ENCODE data around the gene SERGEF. TPM values are rescaled to one million over a fixed set of nuclear protein-coding genes. Genes with fewer than 3 reads are reported as not detected.

SERGEF gene
- total RNA-seq, 4 donors from 2014 or later = 11.8 to 34.7 (median 24.5) TPM

- H3K27me3 ChIP-seq = no peaks in the 10 kb centered on the region
- in situ Hi-C loops (cut with MboI; ENCODE audit: low sequenced_read_pairs in 4 of 4) = loop anchor here in 3 of 4 donors (10.0 kb wide), 2 partner anchors 254 to 394 kb away; partner anchors contain the start of gene KCNC1 (in 1 of the 3)
- no peak for ATAC-seq
- no peak overlapping the region for H3K27ac ChIP-seq
- H3K9me3 ChIP-seq = no peaks in the 10 kb centered on the region
- no peak overlapping the region for H3K4me3 ChIP-seq
- intact Hi-C loops (cut with DNase I; ENCODE audit: low total_unique reads) = no loop called here
- no peak for TF ChIP-seq CTCF (IDR thresholded peaks at IDR 0.05 in 4 of 5, conservative IDR thresholded peaks at IDR 0.05 in 1 of 5)
- DNase-seq = no peak
- H3K36me3 ChIP-seq = no peaks in the 10 kb centered on the region
- peaks cover 20 to 32% of the 10 kb centered on the region in 2 donors for H3K4me1 ChIP-seq
Observed at GRCh38 chr11:17988465-17988864, 24.4 kb downstream of the SERGEF start.

GRCh38 chr11:17987826-17988225 is 25.0 kb downstream of the SERGEF start:
- DNase-seq (no peak), ATAC-seq (no peak)
- Histone ChIP-seq H3K36me3 (no peaks in the 10 kb centered on the region), H3K4me1 (peaks cover 20 to 32% of the 10 kb centered on the region in 2 donors), H3K4me3 (no peak overlapping the region), H3K9me3 (no peaks in the 10 kb centered on the region), H3K27ac (no peak overlapping the region), H3K27me3 (no peaks in the 10 kb centered on the region)
- in situ Hi-C loops (cut with MboI; ENCODE audit: low sequenced_read_pairs in 4 of 4) (loop anchor here in 3 of 4 donors (10.0 kb wide), 2 partner anchors 253 to 393 kb away; partner anchors contain the start of gene KCNC1 (in 1 of the 3)), intact Hi-C loops (cut with DNase I; ENCODE audit: low total_unique reads) (no loop called here)
- no peak for TF ChIP-seq POLR2A (IDR thresholded peaks at IDR 0.05)
- no peak for TF ChIP-seq CTCF (IDR thresholded peaks at IDR 0.05 in 4 of 5, conservative IDR thresholded peaks at IDR 0.05 in 1 of 5)

- no peak overlapping the region for H3K4me3 ChIP-seq
- H3K36me3 ChIP-seq = no peaks in the 10 kb centered on the region
- peaks cover 20 to 32% of the 10 kb centered on the region in 2 donors for H3K4me1 ChIP-seq
- in situ Hi-C loops (cut with MboI; ENCODE audit: low sequenced_read_pairs in 4 of 4) (loop anchor here in 3 of 4 donors (10.0 kb wide), 2 partner anchors 252 to 392 kb away; partner anchors contain the start of gene KCNC1 (in 1 of the 3)), intact Hi-C loops (cut with DNase I; ENCODE audit: low total_unique reads) (no loop called here)
- H3K27me3 ChIP-seq = no peaks in the 10 kb centered on the region
- no peaks in the 10 kb centered on the region for H3K9me3 ChIP-seq
- ATAC-seq = no peak
- DNase-seq = no peak
- TF ChIP-seq CTCF (IDR thresholded peaks at IDR 0.05 in 4 of 5, conservative IDR thresholded peaks at IDR 0.05 in 1 of 5) = peak in 2 of 5 experiments; percentile 9 to 10
- TF ChIP-seq POLR2A (IDR thresholded peaks at IDR 0.05) = no peak
- H3K27ac ChIP-seq = peak overlapping the region in 3 of 4 donors; percentile 71 to 78 (median 73)
Observed at GRCh38 chr11:17986711-17987220, 26.1 kb downstream of the SERGEF start.

GRCh38 chr11:17986007-17986710 is 26.7 kb downstream of the SERGEF start:
- Histone ChIP-seq H3K4me1 (peaks cover 20 to 32% of the 10 kb centered on the region in 2 donors), H3K27ac (peak overlapping the region; percentile 54 to 78 (median 72)), H3K36me3 (no peaks in the 10 kb centered on the region), H3K4me3 (no peak overlapping the region), H3K27me3 (no peaks in the 10 kb centered on the region), H3K9me3 (no peaks in the 10 kb centered on the region)
- in situ Hi-C loops (cut with MboI; ENCODE audit: low sequenced_read_pairs in 4 of 4) = loop anchor here in 3 of 4 donors (10.0 kb wide), 2 partner anchors 251 to 391 kb away; partner anchors contain the start of gene KCNC1 (in 1 of the 3)
- intact Hi-C loops (cut with DNase I; ENCODE audit: low total_unique reads) = no loop called here
- TF ChIP-seq POLR2A (IDR thresholded peaks at IDR 0.05) (no peak), CTCF (IDR thresholded peaks at IDR 0.05 in 4 of 5, conservative IDR thresholded peaks at IDR 0.05 in 1 of 5) (no peak)
- ATAC-seq (peak; percentile 57 to 68), DNase-seq (peak; percentile 9 to 58)
